A673 (cell line): ENCODE results near the gene PLCB4. TPM values are rescaled to one million over a fixed set of nuclear protein-coding genes. Genes with fewer than 3 reads are reported as not detected.

Experiments
- BruUV-seq: library from RNA; stranded (reverse); fragments of 400-500 nt; replicated peaks from 2 replicates; lab custom pipeline; 2021; lab: Mats Ljungman, UMichigan
- CTCF ChIA-PET: fragments of 300-600 bp; sonication (Branson Sonifier 250); formaldehyde crosslinking; loops from one replicate; lab custom pipeline; 2022; ENCODE audit warnings: antibody characterized with exemption; lab: Charles Lee
- POLR2A ChIA-PET: fragments of 300-600 bp; sonication (Branson Sonifier 250); formaldehyde crosslinking; loops from one replicate; lab custom pipeline; 2022; ENCODE audit warnings: antibody characterized with exemption; ENCODE audit not compliant: low non-redundant PET; lab: Charles Lee
- DNase-seq: peaks from one replicate; pipeline ENCODE4 v3.0.0-alpha.2; 2015; ENCODE audit warnings: low spot score
- H3K27ac ChIP-seq: fragments of 200-600 bp; sonication (generic); 2 replicates; pipeline ENCODE4 v1.5.1; 2016; ENCODE audit warnings: mixed run types, low read depth, mild to moderate bottlenecking, mixed read lengths, antibody characterized with exemption, low read length; ENCODE audit not compliant: poor library complexity, severe bottlenecking
- H3K27me3 ChIP-seq: fragments of 200-600 bp; sonication (generic); replicated peaks from 2 replicates; pipeline ENCODE4 v1.6.1; 2017; ENCODE audit warnings: mixed run types, low read depth, mild to moderate bottlenecking, mixed read lengths, antibody characterized with exemption, low read length; ENCODE audit not compliant: insufficient read depth, poor library complexity
- H3K36me3 ChIP-seq: fragments of 200-600 bp; sonication (generic); 2 replicates; pipeline ENCODE4 v1.6.1; 2016; ENCODE audit warnings: mixed run types, mild to moderate bottlenecking, mixed read lengths, antibody characterized with exemption, low read length; ENCODE audit not compliant: insufficient read depth, poor library complexity, severe bottlenecking
- H3K4me1 ChIP-seq: fragments of 200-600 bp; sonication (generic); 2 replicates; pipeline ENCODE4 v1.6.1; 2017; ENCODE audit warnings: mixed run types, mild to moderate bottlenecking, mixed read lengths, antibody characterized with exemption, low read length; ENCODE audit not compliant: insufficient read depth, poor library complexity, severe bottlenecking
- H3K4me3 ChIP-seq: fragments of 200-600 bp; sonication (generic); 2 replicates; pipeline ENCODE4 v1.5.1; 2016; ENCODE audit warnings: low read depth, mixed run types, mild to moderate bottlenecking, mixed read lengths, low read length; ENCODE audit not compliant: poor library complexity, severe bottlenecking
- H3K9me3 ChIP-seq: fragments of 200-600 bp; sonication (generic); 2 replicates; pipeline ENCODE4 v1.6.1; 2016; ENCODE audit warnings: mixed run types, low read depth, mild to moderate bottlenecking, mixed read lengths, antibody characterized with exemption, low read length; ENCODE audit not compliant: poor library complexity, severe bottlenecking
- EZH2 ChIP-seq: fragments of 200-600 bp; sonication (generic); IDR thresholded peaks from 2 replicates; pipeline ENCODE4 v1.6.1; 2017; ENCODE audit warnings: borderline replicate concordance, low read depth, mild to moderate bottlenecking, mixed read lengths, antibody characterized with exemption, low read length; ENCODE audit not compliant: poor library complexity, severe bottlenecking
- intact Hi-C: fragments of 100-400 bp; cut with micrococcal nuclease; formaldehyde crosslinking; loops from one replicate; pipeline ENCODE4 v1.10.0; 2022; ENCODE audit not compliant: unreplicated experiment
- total RNA-seq: library from RNA; stranded (reverse); gene quantifications from 2 replicates; pipeline ENCODE4 v1.2.3, GENCODE V29; 2021
- TF ChIP-seq, protein P1 (sequence below): fragments of 300-800, 200-600 bp; sonication (generic); conservative IDR thresholded peaks from 2 replicates; pipeline ENCODE4 v1.5.1; 2017; ENCODE audit warnings: low read depth, mild to moderate bottlenecking, antibody characterized with exemption, low read length, moderate library complexity, mixed read lengths

Gene PLCB4
- total RNA-seq, 1 experiment from 2014 or later = 6.2 TPM

GRCh38 chr20:9075264-9076095, 6.6 kb downstream of the PLCB4 start:
- intact Hi-C loops = no loop called here
- BruUV-seq = no TSS peak
- DNase-seq = no peak
- TF ChIP-seq, protein P1, sequence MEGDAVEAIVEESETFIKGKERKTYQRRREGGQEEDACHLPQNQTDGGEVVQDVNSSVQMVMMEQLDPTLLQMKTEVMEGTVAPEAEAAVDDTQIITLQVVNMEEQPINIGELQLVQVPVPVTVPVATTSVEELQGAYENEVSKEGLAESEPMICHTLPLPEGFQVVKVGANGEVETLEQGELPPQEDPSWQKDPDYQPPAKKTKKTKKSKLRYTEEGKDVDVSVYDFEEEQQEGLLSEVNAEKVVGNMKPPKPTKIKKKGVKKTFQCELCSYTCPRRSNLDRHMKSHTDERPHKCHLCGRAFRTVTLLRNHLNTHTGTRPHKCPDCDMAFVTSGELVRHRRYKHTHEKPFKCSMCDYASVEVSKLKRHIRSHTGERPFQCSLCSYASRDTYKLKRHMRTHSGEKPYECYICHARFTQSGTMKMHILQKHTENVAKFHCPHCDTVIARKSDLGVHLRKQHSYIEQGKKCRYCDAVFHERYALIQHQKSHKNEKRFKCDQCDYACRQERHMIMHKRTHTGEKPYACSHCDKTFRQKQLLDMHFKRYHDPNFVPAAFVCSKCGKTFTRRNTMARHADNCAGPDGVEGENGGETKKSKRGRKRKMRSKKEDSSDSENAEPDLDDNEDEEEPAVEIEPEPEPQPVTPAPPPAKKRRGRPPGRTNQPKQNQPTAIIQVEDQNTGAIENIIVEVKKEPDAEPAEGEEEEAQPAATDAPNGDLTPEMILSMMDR = no peak
- no peak for TF ChIP-seq EZH2
- ChIA-PET CTCF (no interaction called here), POLR2A (no interaction called here)
- H3K4me3 ChIP-seq = no peak overlapping the region
- H3K36me3 ChIP-seq = no peaks in the 10 kb centered on the region
- H3K4me1 ChIP-seq = no peaks in the 10 kb centered on the region
- H3K27ac ChIP-seq = no peak overlapping the region
- H3K9me3 ChIP-seq = no peaks in the 10 kb centered on the region
- H3K27me3 ChIP-seq = no peaks in the 10 kb centered on the region

GRCh38 chr20:9076440-9076839, 7.6 kb downstream of the PLCB4 start:
- DNase-seq = no peak
- intact Hi-C loops = no loop called here
- H3K27ac ChIP-seq = no peak overlapping the region
- H3K36me3 ChIP-seq = no peaks in the 10 kb centered on the region
- H3K27me3 ChIP-seq = no peaks in the 10 kb centered on the region
- no peaks in the 10 kb centered on the region for H3K4me1 ChIP-seq
- H3K9me3 ChIP-seq = no peaks in the 10 kb centered on the region
- ChIA-PET POLR2A (no interaction called here), CTCF (no interaction called here)
- no peak overlapping the region for H3K4me3 ChIP-seq
- BruUV-seq = no TSS peak
- TF ChIP-seq, protein P1 = no peak
- no peak for TF ChIP-seq EZH2

DNA sequence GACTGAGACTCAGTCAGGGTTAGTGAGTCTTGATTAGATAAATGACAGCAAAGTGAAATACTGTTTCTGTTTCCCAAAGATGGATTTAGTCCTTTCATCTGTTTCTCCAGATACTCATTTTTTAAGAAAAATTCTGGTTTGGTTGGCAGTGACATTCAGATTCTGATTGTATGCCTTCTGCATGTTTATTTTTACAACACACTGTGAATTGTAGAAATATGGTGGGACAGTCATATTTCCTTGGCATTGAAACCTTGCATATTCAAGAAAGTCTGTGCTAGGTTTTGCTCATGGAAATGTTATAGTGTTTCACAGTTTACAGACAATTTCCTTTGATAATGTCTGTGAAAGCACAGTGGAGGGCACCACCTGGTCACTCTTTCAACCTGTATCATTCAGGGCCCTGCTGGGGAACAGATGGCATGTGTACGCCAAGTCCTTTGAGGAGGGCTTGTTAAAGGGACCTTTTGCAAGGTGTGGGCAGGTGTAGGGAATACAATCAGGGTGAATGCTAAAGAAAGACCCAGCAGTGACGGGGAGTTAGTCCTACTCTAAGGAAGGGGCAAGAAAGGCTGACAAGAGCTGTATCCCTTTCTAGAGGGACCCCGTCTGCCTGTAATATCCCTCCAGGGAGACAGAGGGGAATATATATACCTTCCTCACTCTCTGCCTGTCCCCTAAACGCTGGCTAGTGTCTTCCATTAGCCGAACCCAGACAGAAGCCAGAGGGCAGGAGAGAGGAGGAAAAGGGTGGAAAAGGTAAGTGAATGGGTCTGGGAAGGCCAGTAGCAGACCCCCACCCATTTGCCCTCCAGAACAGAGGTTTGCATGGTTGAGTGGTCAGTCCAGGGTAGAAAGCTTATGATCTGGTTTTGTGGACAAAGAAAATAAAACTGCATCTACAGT, 10.2 kb downstream of the PLCB4 start:
- ChIA-PET CTCF (no interaction called here), POLR2A (no interaction called here)
- TF ChIP-seq, protein P1 = no peak
- no peak for TF ChIP-seq EZH2
- no peak overlapping the region for H3K4me3 ChIP-seq
- H3K36me3 ChIP-seq = no peaks in the 10 kb centered on the region
- H3K27me3 ChIP-seq = no peaks in the 10 kb centered on the region
- BruUV-seq = no TSS peak
- no peaks in the 10 kb centered on the region for H3K4me1 ChIP-seq
- no peak overlapping the region for H3K27ac ChIP-seq
- intact Hi-C loops = no loop called here
- no peak for DNase-seq
- H3K9me3 ChIP-seq = no peaks in the 10 kb centered on the region
